ENCODE data around the gene PARD3.

- TF ChIP-seq, protein P1, sequence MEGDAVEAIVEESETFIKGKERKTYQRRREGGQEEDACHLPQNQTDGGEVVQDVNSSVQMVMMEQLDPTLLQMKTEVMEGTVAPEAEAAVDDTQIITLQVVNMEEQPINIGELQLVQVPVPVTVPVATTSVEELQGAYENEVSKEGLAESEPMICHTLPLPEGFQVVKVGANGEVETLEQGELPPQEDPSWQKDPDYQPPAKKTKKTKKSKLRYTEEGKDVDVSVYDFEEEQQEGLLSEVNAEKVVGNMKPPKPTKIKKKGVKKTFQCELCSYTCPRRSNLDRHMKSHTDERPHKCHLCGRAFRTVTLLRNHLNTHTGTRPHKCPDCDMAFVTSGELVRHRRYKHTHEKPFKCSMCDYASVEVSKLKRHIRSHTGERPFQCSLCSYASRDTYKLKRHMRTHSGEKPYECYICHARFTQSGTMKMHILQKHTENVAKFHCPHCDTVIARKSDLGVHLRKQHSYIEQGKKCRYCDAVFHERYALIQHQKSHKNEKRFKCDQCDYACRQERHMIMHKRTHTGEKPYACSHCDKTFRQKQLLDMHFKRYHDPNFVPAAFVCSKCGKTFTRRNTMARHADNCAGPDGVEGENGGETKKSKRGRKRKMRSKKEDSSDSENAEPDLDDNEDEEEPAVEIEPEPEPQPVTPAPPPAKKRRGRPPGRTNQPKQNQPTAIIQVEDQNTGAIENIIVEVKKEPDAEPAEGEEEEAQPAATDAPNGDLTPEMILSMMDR (IDR thresholded peaks at IDR 0.05), result no peak
- TF ChIP-seq POLR2A (IDR thresholded peaks at IDR 0.05), result no peak
Observed at GRCh38 chr10:34465678-34466077, 349.4 kb downstream of the PARD3 start.
